Endothelial cell (in vitro differentiated cells): Measurements from ENCODE around the gene CADM1. TPM values are rescaled to one million over a fixed set of nuclear protein-coding genes. Genes with fewer than 3 reads are reported as not detected.

Source experiments
- DNase-seq: peaks from one replicate; pipeline ENCODE4 v3.0.0; 2021; ENCODE audit warnings: low spot score
- H3K27ac Mint-ChIP-seq: one replicate; pipeline ENCODE4 v1.8.0; 2021; ENCODE audit warnings: mixed read lengths, inconsistent platforms; ENCODE audit not compliant: unreplicated experiment
- H3K27me3 Mint-ChIP-seq: one replicate; pipeline ENCODE4 v1.8.0; 2021; ENCODE audit warnings: mild to moderate bottlenecking, moderate library complexity, mixed read lengths, inconsistent platforms; ENCODE audit not compliant: unreplicated experiment
- H3K36me3 Mint-ChIP-seq: one replicate; pipeline ENCODE4 v1.8.0; 2021; ENCODE audit warnings: mild to moderate bottlenecking, low read depth, mixed read lengths, inconsistent platforms; ENCODE audit not compliant: unreplicated experiment
- H3K4me1 Mint-ChIP-seq: one replicate; pipeline ENCODE4 v1.8.0; 2021; ENCODE audit warnings: mild to moderate bottlenecking, mixed read lengths, inconsistent platforms; ENCODE audit not compliant: unreplicated experiment
- H3K4me3 Mint-ChIP-seq: one replicate; pipeline ENCODE4 v1.8.0; 2021; ENCODE audit warnings: mild to moderate bottlenecking, mixed read lengths, inconsistent platforms; ENCODE audit not compliant: unreplicated experiment
- H3K9me3 Mint-ChIP-seq: one replicate; pipeline ENCODE4 v1.8.0; 2021; ENCODE audit warnings: mixed read lengths, inconsistent platforms; ENCODE audit not compliant: unreplicated experiment
- CTCF ChIP-seq: fragments of 200-600 bp; sonication (generic); IDR thresholded peaks from one replicate; pipeline ENCODE4 v1.5.0; 2021; ENCODE audit warnings: antibody characterized with exemption; ENCODE audit not compliant: unreplicated experiment
- total RNA-seq: library from RNA; stranded (reverse); fragmentation: NEBNext Ultra II Directional; extraction: Animal tissue kit (Norgen Biotek cat#: 25700); gene quantifications from one replicate; pipeline ENCODE4 v1.2.1, GENCODE V29; 2021; ENCODE audit not compliant: unreplicated experiment

Gene CADM1
- total RNA-seq, 1 donor from 2014 or later: 65.5 TPM

GRCh38 chr11:115464269-115464668, 39.9 kb downstream of the CADM1 start:
- Mint-ChIP-seq H3K36me3 (no peaks in the 10 kb centered on the region), H3K9me3 (no peaks in the 10 kb centered on the region), H3K27me3 (peaks cover 2% of the 10 kb centered on the region), H3K4me1 (peaks cover 15% of the 10 kb centered on the region), H3K27ac (no peak overlapping the region), H3K4me3 (no peak overlapping the region)
- DNase-seq: no peak
- TF ChIP-seq CTCF: no peak

- Mint-ChIP-seq H3K4me3 (no peak overlapping the region), H3K27me3 (peaks cover 2% of the 10 kb centered on the region), H3K27ac (no peak overlapping the region), H3K4me1 (peaks cover 15% of the 10 kb centered on the region), H3K36me3 (no peaks in the 10 kb centered on the region), H3K9me3 (no peaks in the 10 kb centered on the region)
- no peak for TF ChIP-seq CTCF
- no peak for DNase-seq
Observed at GRCh38 chr11:115463606-115464005, 40.6 kb downstream of the CADM1 start.

- no peak overlapping the region for H3K4me3 Mint-ChIP-seq
- no peak for DNase-seq
- peaks cover 2% of the 10 kb centered on the region for H3K27me3 Mint-ChIP-seq
- H3K36me3 Mint-ChIP-seq: no peaks in the 10 kb centered on the region
- no peak for TF ChIP-seq CTCF
- H3K4me1 Mint-ChIP-seq: peaks cover 15% of the 10 kb centered on the region
- H3K9me3 Mint-ChIP-seq: no peaks in the 10 kb centered on the region
- no peak overlapping the region for H3K27ac Mint-ChIP-seq
Observed at GRCh38 chr11:115462757-115463156, 41.5 kb downstream of the CADM1 start.

- TF ChIP-seq CTCF: no peak
- Mint-ChIP-seq H3K27me3 (peaks cover 2% of the 10 kb centered on the region), H3K27ac (no peak overlapping the region), H3K4me3 (no peak overlapping the region), H3K4me1 (peaks cover 15% of the 10 kb centered on the region), H3K9me3 (no peaks in the 10 kb centered on the region), H3K36me3 (no peaks in the 10 kb centered on the region)
- no peak for DNase-seq
Observed at GRCh38 chr11:115462004-115462541, 42.1 kb downstream of the CADM1 start.

GRCh38 chr11:115460512-115460911, 43.7 kb downstream of the CADM1 start:
- Mint-ChIP-seq H3K4me1 (peaks cover 17% of the 10 kb centered on the region), H3K36me3 (no peaks in the 10 kb centered on the region), H3K27me3 (peaks cover 2% of the 10 kb centered on the region), H3K27ac (no peak overlapping the region), H3K4me3 (no peak overlapping the region), H3K9me3 (no peaks in the 10 kb centered on the region)
- no peak for TF ChIP-seq CTCF
- no peak for DNase-seq
